Activated T-helper 2 cell treated with anti-CD3 and anti-CD28 coated beads, Interferon-gamma antibody, Interleukin-2, Interleukin-4, amounts not matched to agents 10 μg/mL and 5 μg/mL and 100 μg/mL, durations not matched to agents 14 hours and 24 hours and 36 hours (primary cell): ENCODE results near the gene MT4. TPM values are rescaled to one million over a fixed set of nuclear protein-coding genes. Genes with fewer than 3 reads are reported as not detected.

Experiments
- DNase-seq: peaks from one replicate; pipeline ENCODE4 v3.0.0; 2021; ENCODE audit warnings: low spot score
- H3K27ac Mint-ChIP-seq: one replicate; pipeline ENCODE4 v1.8.0; 2021; ENCODE audit warnings: mixed read lengths
- H3K27me3 Mint-ChIP-seq: one replicate; pipeline ENCODE4 v1.8.0; 2021; ENCODE audit warnings: low read depth, mixed read lengths
- H3K36me3 Mint-ChIP-seq: one replicate; pipeline ENCODE4 v1.8.0; 2021; ENCODE audit warnings: low read depth, mixed read lengths
- H3K4me1 Mint-ChIP-seq: one replicate; pipeline ENCODE4 v1.8.0; 2021; ENCODE audit warnings: low read depth, mixed read lengths
- H3K4me3 Mint-ChIP-seq: one replicate; pipeline ENCODE4 v1.8.0; 2021; ENCODE audit warnings: low read depth, mild to moderate bottlenecking, moderate library complexity, mixed read lengths
- H3K9me3 Mint-ChIP-seq: one replicate; pipeline ENCODE4 v1.8.0; 2021; ENCODE audit warnings: mixed read lengths
- intact Hi-C: fragments of 100-400 bp; cut with micrococcal nuclease; formaldehyde crosslinking; loops from one replicate; pipeline ENCODE4 v1.15.1; 2023
- total RNA-seq: library from RNA; stranded (reverse); gene quantifications from 2 replicates; pipeline ENCODE4 v1.2.3, GENCODE V29; 2022

MT4 gene
- total RNA-seq, 1 donor from 2014 or later = not detected

GRCh38 chr16:56609463-56609921 lies 44.6 kb downstream of the MT4 start:
- H3K4me3 Mint-ChIP-seq = peak overlapping the region; percentile 97
- H3K9me3 Mint-ChIP-seq = no peaks in the 10 kb centered on the region
- peaks cover 16% of the 10 kb centered on the region for H3K36me3 Mint-ChIP-seq
- DNase-seq = peak; percentile 71
- intact Hi-C loops = loop anchor here (2.0 kb wide), 2 partner anchors 253 to 433 kb away; no protein-coding TSS in a partner anchor
- H3K27ac Mint-ChIP-seq = peak overlapping the region; percentile 99
- no peaks in the 10 kb centered on the region for H3K27me3 Mint-ChIP-seq
- H3K4me1 Mint-ChIP-seq = peaks cover 63% of the 10 kb centered on the region

- H3K36me3 Mint-ChIP-seq = peaks cover 16% of the 10 kb centered on the region
- DNase-seq = peak; percentile 54
- H3K27me3 Mint-ChIP-seq = no peaks in the 10 kb centered on the region
- peak overlapping the region; percentile 97 for H3K4me3 Mint-ChIP-seq
- peaks cover 69% of the 10 kb centered on the region for H3K4me1 Mint-ChIP-seq
- intact Hi-C loops = loop anchor here (1.0 to 10.0 kb wide), 6 partner anchors 33 to 690 kb away; partner anchors contain the start of genes MT1G, MT1H, NUDT21 and OGFOD1
- peak overlapping the region; percentile 99 for H3K27ac Mint-ChIP-seq
- no peaks in the 10 kb centered on the region for H3K9me3 Mint-ChIP-seq
Observed at GRCh38 chr16:56610017-56610608, 45.2 kb downstream of the MT4 start.

- intact Hi-C loops = loop anchor here (1.0 to 10.0 kb wide), 6 partner anchors 33 to 690 kb away; partner anchors contain the start of genes MT1G, MT1H, NUDT21 and OGFOD1
- peaks cover 16% of the 10 kb centered on the region for H3K36me3 Mint-ChIP-seq
- no peaks in the 10 kb centered on the region for H3K9me3 Mint-ChIP-seq
- no peak for DNase-seq
- H3K4me3 Mint-ChIP-seq = peak overlapping the region; percentile 97
- H3K4me1 Mint-ChIP-seq = peaks cover 75% of the 10 kb centered on the region
- no peaks in the 10 kb centered on the region for H3K27me3 Mint-ChIP-seq
- H3K27ac Mint-ChIP-seq = peak overlapping the region; percentile 99
Observed at GRCh38 chr16:56610609-56611111, 45.8 kb downstream of the MT4 start.

- DNase-seq = no peak
- intact Hi-C loops = loop anchor here (2.0 to 10.0 kb wide), 3 partner anchors 57 to 403 kb away; partner anchors contain the start of genes MT1G and MT1H
- Mint-ChIP-seq H3K27me3 (no peaks in the 10 kb centered on the region), H3K9me3 (no peaks in the 10 kb centered on the region), H3K27ac (peak overlapping the region; percentile 99), H3K36me3 (peaks cover 16% of the 10 kb centered on the region), H3K4me3 (peak overlapping the region; percentile 27), H3K4me1 (peaks cover 71% of the 10 kb centered on the region)
Observed at GRCh38 chr16:56611281-56611833, 46.5 kb downstream of the MT4 start.

GRCh38 chr16:56613706-56614105 lies 48.8 kb downstream of the MT4 start:
- Mint-ChIP-seq H3K27me3 (no peaks in the 10 kb centered on the region), H3K4me3 (peak overlapping the region; percentile 59), H3K4me1 (peaks cover 69% of the 10 kb centered on the region), H3K36me3 (peaks cover 13% of the 10 kb centered on the region), H3K9me3 (no peaks in the 10 kb centered on the region), H3K27ac (peak overlapping the region; percentile 87)
- intact Hi-C loops = loop anchor here (1.0 to 10.0 kb wide), 3 partner anchors 331 to 428 kb away; no protein-coding TSS in a partner anchor
- no peak for DNase-seq

GRCh38 chr16:56614549-56614991 lies 49.7 kb downstream of the MT4 start:
- peak overlapping the region; percentile 59 for H3K4me3 Mint-ChIP-seq
- peak overlapping the region; percentile 87 for H3K27ac Mint-ChIP-seq
- intact Hi-C loops = loop anchor here (1.0 to 10.0 kb wide), 3 partner anchors 330 to 427 kb away; no protein-coding TSS in a partner anchor
- no peak for DNase-seq
- no peaks in the 10 kb centered on the region for H3K27me3 Mint-ChIP-seq
- peaks cover 4% of the 10 kb centered on the region for H3K36me3 Mint-ChIP-seq
- no peaks in the 10 kb centered on the region for H3K9me3 Mint-ChIP-seq
- H3K4me1 Mint-ChIP-seq = peaks cover 68% of the 10 kb centered on the region

- H3K36me3 Mint-ChIP-seq = no peaks in the 10 kb centered on the region
- intact Hi-C loops = loop anchor here (10.0 kb wide), 2 partner anchors 329 to 399 kb away; no protein-coding TSS in a partner anchor
Observed at GRCh38 chr16:56615353-56615752, 50.5 kb downstream of the MT4 start.

GRCh38 chr16:56616608-56617211 lies 51.8 kb downstream of the MT4 start:
- Mint-ChIP-seq H3K4me3 (peak overlapping the region; percentile 87), H3K4me1 (peaks cover 51% of the 10 kb centered on the region), H3K27me3 (no peaks in the 10 kb centered on the region), H3K27ac (peak overlapping the region; percentile 45), H3K9me3 (no peaks in the 10 kb centered on the region), H3K36me3 (no peaks in the 10 kb centered on the region)
- DNase-seq = no peak
- intact Hi-C loops = loop anchor here (1.0 to 10.0 kb wide), 5 partner anchors 8 to 398 kb away; partner anchors contain the start of genes MT1E and MT2A

More at GRCh38 chr16:56615353-56615752, 50.5 kb downstream of the MT4 start:
- no peak for DNase-seq
- no peak overlapping the region for H3K4me3 Mint-ChIP-seq
- H3K4me1 Mint-ChIP-seq = peaks cover 65% of the 10 kb centered on the region
- peak overlapping the region; percentile 49 for H3K27ac Mint-ChIP-seq
- no peaks in the 10 kb centered on the region for H3K27me3 Mint-ChIP-seq
- no peaks in the 10 kb centered on the region for H3K9me3 Mint-ChIP-seq

GRCh38 chr16:56617212-56618085 lies 52.6 kb downstream of the MT4 start:
- peak; percentile 64 for DNase-seq
- Mint-ChIP-seq H3K36me3 (no peaks in the 10 kb centered on the region), H3K4me3 (peak overlapping the region; percentile 87), H3K4me1 (peaks cover 48% of the 10 kb centered on the region), H3K27me3 (no peaks in the 10 kb centered on the region), H3K9me3 (no peaks in the 10 kb centered on the region), H3K27ac (peak overlapping the region; percentile 68)
- intact Hi-C loops = loop anchor here (1.0 to 10.0 kb wide), 5 partner anchors 8 to 397 kb away; partner anchors contain the start of genes MT1E and MT2A

GRCh38 chr16:56618138-56618537 lies 53.3 kb downstream of the MT4 start:
- intact Hi-C loops = loop anchor here (10.0 kb wide), 2 partner anchors 327 to 397 kb away; no protein-coding TSS in a partner anchor

More at GRCh38 chr16:56618138-56618537, 53.3 kb downstream of the MT4 start:
- Mint-ChIP-seq H3K9me3 (no peaks in the 10 kb centered on the region), H3K27me3 (no peaks in the 10 kb centered on the region), H3K27ac (no peak overlapping the region), H3K4me3 (peak overlapping the region; percentile 87), H3K4me1 (peaks cover 45% of the 10 kb centered on the region), H3K36me3 (no peaks in the 10 kb centered on the region)
- DNase-seq = no peak
